AG04449 (cell line): ENCODE data around the gene COL19A1.

Source experiments
- CTCF ChIA-PET: fragments of 350-600 bp; formaldehyde crosslinking; extraction: SDS; loops from one replicate; lab custom pipeline; 2021; ENCODE audit warnings: antibody characterized with exemption; lab: Yijun Ruan, JAX
- POLR2A ChIA-PET: fragments of 400-600, 350-600 bp; formaldehyde crosslinking; extraction: SDS; loops from one replicate; lab custom pipeline; 2020; ENCODE audit warnings: antibody characterized with exemption, inconsistent platforms; lab: Yijun Ruan, JAX
- DNase-seq: peaks from one replicate; pipeline ENCODE4 v3.0.0-alpha.2; 2010; ENCODE audit warnings: low read depth, low spot score
- H3K4me3 ChIP-seq: 2 replicates; pipeline ENCODE4 v1.5.1; 2011; ENCODE audit warnings: low read depth, mild to moderate bottlenecking, control low read depth, low read length
- TF ChIP-seq, protein P1 (sequence below): IDR thresholded peaks from one replicate; pipeline ENCODE4 v1.5.1; 2011; ENCODE audit warnings: mild to moderate bottlenecking, moderate library complexity, low read length, control low read depth, inconsistent platforms; ENCODE audit not compliant: insufficient read depth; ENCODE audit errors: missing control alignments

Gene COL19A1

GRCh38 chr6:70222439-70222749 is 356.0 kb downstream of the COL19A1 start:
- CTCF ChIA-PET = interaction anchor here (1.0 to 2.6 kb wide), 3 partner anchors 39 to 662 kb away, joined by 3 to 31 read pairs (median 5); no protein-coding TSS in a partner anchor
- H3K4me3 ChIP-seq = no peak overlapping the region
- TF ChIP-seq, protein P1, sequence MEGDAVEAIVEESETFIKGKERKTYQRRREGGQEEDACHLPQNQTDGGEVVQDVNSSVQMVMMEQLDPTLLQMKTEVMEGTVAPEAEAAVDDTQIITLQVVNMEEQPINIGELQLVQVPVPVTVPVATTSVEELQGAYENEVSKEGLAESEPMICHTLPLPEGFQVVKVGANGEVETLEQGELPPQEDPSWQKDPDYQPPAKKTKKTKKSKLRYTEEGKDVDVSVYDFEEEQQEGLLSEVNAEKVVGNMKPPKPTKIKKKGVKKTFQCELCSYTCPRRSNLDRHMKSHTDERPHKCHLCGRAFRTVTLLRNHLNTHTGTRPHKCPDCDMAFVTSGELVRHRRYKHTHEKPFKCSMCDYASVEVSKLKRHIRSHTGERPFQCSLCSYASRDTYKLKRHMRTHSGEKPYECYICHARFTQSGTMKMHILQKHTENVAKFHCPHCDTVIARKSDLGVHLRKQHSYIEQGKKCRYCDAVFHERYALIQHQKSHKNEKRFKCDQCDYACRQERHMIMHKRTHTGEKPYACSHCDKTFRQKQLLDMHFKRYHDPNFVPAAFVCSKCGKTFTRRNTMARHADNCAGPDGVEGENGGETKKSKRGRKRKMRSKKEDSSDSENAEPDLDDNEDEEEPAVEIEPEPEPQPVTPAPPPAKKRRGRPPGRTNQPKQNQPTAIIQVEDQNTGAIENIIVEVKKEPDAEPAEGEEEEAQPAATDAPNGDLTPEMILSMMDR = no peak
- DNase-seq = no peak
- POLR2A ChIA-PET = no interaction called here

DNA sequence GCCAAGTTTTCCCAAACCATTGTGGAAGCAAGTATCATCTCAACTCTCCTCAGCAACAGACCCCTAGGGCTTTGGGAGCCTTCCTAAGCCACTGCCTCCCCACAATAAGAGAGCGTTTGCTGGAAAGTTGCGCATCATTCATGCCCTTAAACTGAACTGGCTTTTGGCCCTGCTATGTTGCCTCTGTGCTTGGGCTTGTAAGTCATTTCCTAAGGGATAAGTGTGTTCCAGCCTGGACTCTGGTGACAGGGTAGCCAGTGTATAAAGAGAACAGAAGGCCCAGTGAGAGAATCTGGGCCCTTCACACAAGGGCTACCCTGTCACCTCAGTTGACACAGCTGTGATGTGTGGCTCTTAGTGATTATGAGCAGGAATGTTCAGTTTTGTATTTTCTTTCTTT is 358.7 kb downstream of the COL19A1 start:
- H3K4me3 ChIP-seq = no peak overlapping the region
- TF ChIP-seq, protein P1 = no peak
- CTCF ChIA-PET = interaction anchor here (1.4 kb wide), 1 partner anchor 9 kb away, joined by 3 read pairs; no protein-coding TSS in a partner anchor
- POLR2A ChIA-PET = no interaction called here
- no peak for DNase-seq

GRCh38 chr6:70231311-70231710 is 365.0 kb downstream of the COL19A1 start:
- DNase-seq = no peak
- CTCF ChIA-PET = interaction anchor here (1.0 to 3.3 kb wide), 3 partner anchors 11 to 780 kb away, joined by 3 to 17 read pairs (median 3); no protein-coding TSS in a partner anchor
- H3K4me3 ChIP-seq = no peak overlapping the region
- TF ChIP-seq, protein P1 = no peak
- POLR2A ChIA-PET = no interaction called here

- ChIA-PET POLR2A (no interaction called here), CTCF (no interaction called here)
- DNase-seq = no peak
- TF ChIP-seq, protein P1 = no peak
- no peak overlapping the region for H3K4me3 ChIP-seq
These were observed 368.3 kb downstream of the COL19A1 start for GRCh38 chr6:70234561-70235236.

DNA sequence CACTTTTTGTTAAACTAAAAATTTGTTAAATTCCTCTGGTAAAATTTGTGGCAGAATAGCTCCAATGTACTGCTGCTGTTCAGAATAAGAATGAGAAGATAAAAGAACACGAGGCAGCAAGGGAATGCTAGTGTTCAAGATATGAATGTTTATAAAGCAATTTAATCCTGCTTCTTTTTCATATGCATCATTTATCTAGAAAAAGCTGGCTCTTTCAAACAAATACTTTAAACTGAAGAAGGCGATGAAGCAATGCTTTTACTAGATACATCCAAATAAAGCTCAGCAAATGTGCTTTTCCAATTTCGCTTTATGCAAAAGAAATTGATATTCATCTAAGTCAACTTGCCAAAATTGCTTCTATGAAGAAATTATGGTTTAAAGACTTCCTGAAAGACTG is 370.0 kb downstream of the COL19A1 start:
- ChIA-PET POLR2A (no interaction called here), CTCF (no interaction called here)
- no peak overlapping the region for H3K4me3 ChIP-seq
- no peak for DNase-seq
- TF ChIP-seq, protein P1 = no peak

DNA sequence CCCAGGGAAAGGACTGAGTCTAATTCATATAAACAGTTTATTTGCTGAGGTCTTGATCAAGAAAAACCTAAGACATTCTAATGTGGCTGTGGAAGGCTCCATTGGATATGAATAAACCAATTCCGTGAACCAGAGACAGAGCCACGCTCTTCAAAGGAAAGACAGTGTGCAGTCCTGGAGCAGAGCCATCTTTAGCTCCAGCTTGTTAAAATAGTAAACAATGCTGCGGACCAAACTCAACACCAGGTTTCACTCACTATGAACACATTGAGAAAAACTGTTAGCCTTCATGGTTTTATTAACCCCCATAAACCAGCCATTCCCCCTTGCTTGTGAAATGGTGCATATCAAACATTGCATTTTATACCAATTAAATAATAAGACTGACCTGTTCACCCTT is 374.7 kb downstream of the COL19A1 start:
- TF ChIP-seq, protein P1 = no peak
- POLR2A ChIA-PET = no interaction called here
- H3K4me3 ChIP-seq = no peak overlapping the region
- no peak for DNase-seq
- CTCF ChIA-PET = no interaction called here
